Nephron (organoid): ENCODE data around the gene SMNDC1.

Experiments
- H3K27ac Mint-ChIP-seq, 3 experiments: 2 replicates each; pipeline ENCODE4 v1.8.0; 2020; ENCODE audit warnings: mixed read lengths in 3 of 3, mild to moderate bottlenecking in 2 of 3, moderate library complexity in 1 of 3
- H3K27me3 Mint-ChIP-seq: 2 replicates; pipeline ENCODE4 v1.8.0; 2021; ENCODE audit warnings: low read depth, mild to moderate bottlenecking, moderate library complexity, mixed read lengths
- H3K36me3 Mint-ChIP-seq: 2 replicates; pipeline ENCODE4 v1.8.0; 2020; ENCODE audit warnings: low read depth, mixed read lengths
- H3K4me1 Mint-ChIP-seq: 2 replicates; pipeline ENCODE4 v1.8.0; 2020; ENCODE audit warnings: mixed read lengths
- H3K4me3 Mint-ChIP-seq, 3 experiments: 2 replicates each; pipeline ENCODE4 v1.8.0; 2020; ENCODE audit warnings: mild to moderate bottlenecking in 3 of 3, mixed read lengths in 3 of 3, moderate library complexity in 2 of 3
- H3K9me3 Mint-ChIP-seq: 2 replicates; pipeline ENCODE4 v1.8.0; 2020; ENCODE audit warnings: mixed read lengths
- CTCF ChIP-seq, 3 experiments: fragments of 200-600 bp; sonication (generic); IDR thresholded peaks; one replicate each; pipeline ENCODE4 v1.5.0; 2021; ENCODE audit warnings: antibody characterized with exemption in 3 of 3; ENCODE audit not compliant: unreplicated experiment in 3 of 3

Gene SMNDC1

GRCh38 chr10:110313674-110314073, 9.0 kb upstream of the SMNDC1 start:
- Mint-ChIP-seq H3K4me3 (no peak overlapping the region), H3K27me3 (peaks cover 4% of the 10 kb centered on the region), H3K4me1 (no peaks in the 10 kb centered on the region), H3K27ac (no peak overlapping the region), H3K36me3 (no peaks in the 10 kb centered on the region), H3K9me3 (no peaks in the 10 kb centered on the region)
- no peak for TF ChIP-seq CTCF (IDR thresholded peaks at IDR 0.05; ENCODE audit: unreplicated experiment in 3 of 3)

- no peak for TF ChIP-seq CTCF (IDR thresholded peaks at IDR 0.05; ENCODE audit: unreplicated experiment in 3 of 3)
- Mint-ChIP-seq H3K36me3 (no peaks in the 10 kb centered on the region), H3K27me3 (no peaks in the 10 kb centered on the region), H3K4me1 (no peaks in the 10 kb centered on the region), H3K4me3 (no peak overlapping the region), H3K9me3 (no peaks in the 10 kb centered on the region), H3K27ac (no peak overlapping the region)
Measured at GRCh38 chr10:110312206-110312605, 7.5 kb upstream of the SMNDC1 start.

GRCh38 chr10:110311357-110311949, 6.7 kb upstream of the SMNDC1 start:
- no peak overlapping the region for H3K4me3 Mint-ChIP-seq
- TF ChIP-seq CTCF (IDR thresholded peaks at IDR 0.05; ENCODE audit: unreplicated experiment in 3 of 3) = peak; percentile 76 to 77 (median 77)
- no peaks in the 10 kb centered on the region for H3K9me3 Mint-ChIP-seq
- no peaks in the 10 kb centered on the region for H3K27me3 Mint-ChIP-seq
- H3K36me3 Mint-ChIP-seq = no peaks in the 10 kb centered on the region
- H3K27ac Mint-ChIP-seq = no peak overlapping the region
- no peaks in the 10 kb centered on the region for H3K4me1 Mint-ChIP-seq

GRCh38 chr10:110310741-110311140, 6.0 kb upstream of the SMNDC1 start:
- Mint-ChIP-seq H3K4me3 (no peak overlapping the region), H3K9me3 (no peaks in the 10 kb centered on the region), H3K27ac (no peak overlapping the region), H3K27me3 (no peaks in the 10 kb centered on the region), H3K4me1 (peaks cover 6% of the 10 kb centered on the region), H3K36me3 (no peaks in the 10 kb centered on the region)
- TF ChIP-seq CTCF (IDR thresholded peaks at IDR 0.05; ENCODE audit: unreplicated experiment in 3 of 3) = no peak

GRCh38 chr10:110307805-110308204, 3.1 kb upstream of the SMNDC1 start:
- Mint-ChIP-seq H3K27me3 (no peaks in the 10 kb centered on the region), H3K36me3 (peaks cover 10% of the 10 kb centered on the region), H3K9me3 (no peaks in the 10 kb centered on the region), H3K27ac (no peak overlapping the region), H3K4me3 (no peak overlapping the region), H3K4me1 (peaks cover 19% of the 10 kb centered on the region)
- no peak for TF ChIP-seq CTCF (IDR thresholded peaks at IDR 0.05; ENCODE audit: unreplicated experiment in 3 of 3)

- peak overlapping the region in 1 of 3 experiments; percentile 69 for H3K4me3 Mint-ChIP-seq
- peaks cover 31% of the 10 kb centered on the region for H3K4me1 Mint-ChIP-seq
- H3K36me3 Mint-ChIP-seq = peaks cover 23% of the 10 kb centered on the region
- H3K27me3 Mint-ChIP-seq = no peaks in the 10 kb centered on the region
- H3K27ac Mint-ChIP-seq = peak overlapping the region; percentile 82 to 96 (median 85)
- peak in 1 of 3 experiments; percentile 3 for TF ChIP-seq CTCF (IDR thresholded peaks at IDR 0.05; ENCODE audit: unreplicated experiment in 3 of 3)
- H3K9me3 Mint-ChIP-seq = no peaks in the 10 kb centered on the region
Measured at GRCh38 chr10:110306452-110306768, 1.7 kb upstream of the SMNDC1 start.
